ENCODE measurements around the gene HPS4. TPM values are rescaled to one million over a fixed set of nuclear protein-coding genes. Genes with fewer than 3 reads are reported as not detected.
A peak's percentile ranks its signal among the peaks of the same experiment; 100 is the strongest.

HPS4 gene
- polyA plus RNA-seq, 1 of the 3 experiments (the other 2 are of a cell fraction) = 22.5 TPM

DNA sequence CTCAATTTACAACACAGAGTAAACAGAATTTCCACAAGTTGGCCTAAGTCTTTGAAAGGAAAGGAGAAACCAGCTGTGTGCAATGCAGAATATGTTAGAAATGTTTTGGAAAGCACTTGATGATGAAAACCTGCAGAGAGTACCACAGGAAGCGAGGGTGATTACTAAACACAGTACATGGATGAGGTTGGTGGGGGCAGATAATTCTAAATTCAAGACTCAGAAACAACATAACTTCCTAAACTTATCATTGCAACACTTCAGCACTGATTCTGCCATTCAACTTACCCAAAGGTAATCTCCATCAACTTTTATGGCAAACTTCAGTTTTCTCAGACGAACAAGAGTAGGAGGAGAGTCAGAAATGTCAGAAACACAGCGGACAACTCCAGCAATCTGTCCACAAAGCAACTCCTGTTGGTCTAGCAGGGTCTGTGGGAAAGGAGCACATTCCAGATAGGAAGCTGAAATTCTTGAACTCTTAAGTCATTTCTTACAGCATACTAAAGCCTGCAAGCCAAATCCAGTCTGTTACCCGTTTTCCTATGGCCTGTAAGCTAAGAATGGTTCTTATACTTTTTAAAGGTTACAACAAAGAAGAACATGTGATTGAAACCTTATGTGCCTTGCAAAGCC is 6.8 kb downstream of the HPS4 start:
- no peak for TF ChIP-seq EP300 (IDR thresholded peaks at IDR 0.05; ENCODE audit: borderline replicate concordance in 1 of 2, low read depth in 1 of 2, low read length in 1 of 2)
- TF ChIP-seq TAF1 (IDR thresholded peaks at IDR 0.05; ENCODE audit: borderline replicate concordance, low read depth, low read length) = no peak
- no peak for TF ChIP-seq FOXJ3 (CRISPR knock-in tag; IDR thresholded peaks at IDR 0.05)
- no peak for TF ChIP-seq RFX5 (IDR thresholded peaks at IDR 0.05; ENCODE audit: low read length)
- no peak for TF ChIP-seq GATA2 (CRISPR knock-in tag; IDR thresholded peaks at IDR 0.05)
- TF ChIP-seq NRF1 (IDR thresholded peaks at IDR 0.05; ENCODE audit: low read depth, low read length) = no peak
- no peak for TF ChIP-seq SMC3 (IDR thresholded peaks at IDR 0.05; ENCODE audit: low read depth, low read length)
- no peak for TF ChIP-seq GABPA (IDR thresholded peaks at IDR 0.05; ENCODE audit: low read depth)
- TF ChIP-seq RCOR1 (IDR thresholded peaks at IDR 0.05; ENCODE audit: low read length) = no peak
- no peak for TF ChIP-seq EZH2phosphoT487 (IDR thresholded peaks at IDR 0.05; ENCODE audit: borderline replicate concordance, low read depth)
- TF ChIP-seq, protein P1, sequence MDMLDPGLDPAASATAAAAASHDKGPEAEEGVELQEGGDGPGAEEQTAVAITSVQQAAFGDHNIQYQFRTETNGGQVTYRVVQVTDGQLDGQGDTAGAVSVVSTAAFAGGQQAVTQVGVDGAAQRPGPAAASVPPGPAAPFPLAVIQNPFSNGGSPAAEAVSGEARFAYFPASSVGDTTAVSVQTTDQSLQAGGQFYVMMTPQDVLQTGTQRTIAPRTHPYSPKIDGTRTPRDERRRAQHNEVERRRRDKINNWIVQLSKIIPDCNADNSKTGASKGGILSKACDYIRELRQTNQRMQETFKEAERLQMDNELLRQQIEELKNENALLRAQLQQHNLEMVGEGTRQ (IDR thresholded peaks at IDR 0.05; ENCODE audit: borderline replicate concordance, low read depth, low read length) = no peak
- no peak for TF ChIP-seq TEAD4 (IDR thresholded peaks at IDR 0.05; ENCODE audit: borderline replicate concordance, insufficient read depth)
- TF ChIP-seq, protein P2, sequence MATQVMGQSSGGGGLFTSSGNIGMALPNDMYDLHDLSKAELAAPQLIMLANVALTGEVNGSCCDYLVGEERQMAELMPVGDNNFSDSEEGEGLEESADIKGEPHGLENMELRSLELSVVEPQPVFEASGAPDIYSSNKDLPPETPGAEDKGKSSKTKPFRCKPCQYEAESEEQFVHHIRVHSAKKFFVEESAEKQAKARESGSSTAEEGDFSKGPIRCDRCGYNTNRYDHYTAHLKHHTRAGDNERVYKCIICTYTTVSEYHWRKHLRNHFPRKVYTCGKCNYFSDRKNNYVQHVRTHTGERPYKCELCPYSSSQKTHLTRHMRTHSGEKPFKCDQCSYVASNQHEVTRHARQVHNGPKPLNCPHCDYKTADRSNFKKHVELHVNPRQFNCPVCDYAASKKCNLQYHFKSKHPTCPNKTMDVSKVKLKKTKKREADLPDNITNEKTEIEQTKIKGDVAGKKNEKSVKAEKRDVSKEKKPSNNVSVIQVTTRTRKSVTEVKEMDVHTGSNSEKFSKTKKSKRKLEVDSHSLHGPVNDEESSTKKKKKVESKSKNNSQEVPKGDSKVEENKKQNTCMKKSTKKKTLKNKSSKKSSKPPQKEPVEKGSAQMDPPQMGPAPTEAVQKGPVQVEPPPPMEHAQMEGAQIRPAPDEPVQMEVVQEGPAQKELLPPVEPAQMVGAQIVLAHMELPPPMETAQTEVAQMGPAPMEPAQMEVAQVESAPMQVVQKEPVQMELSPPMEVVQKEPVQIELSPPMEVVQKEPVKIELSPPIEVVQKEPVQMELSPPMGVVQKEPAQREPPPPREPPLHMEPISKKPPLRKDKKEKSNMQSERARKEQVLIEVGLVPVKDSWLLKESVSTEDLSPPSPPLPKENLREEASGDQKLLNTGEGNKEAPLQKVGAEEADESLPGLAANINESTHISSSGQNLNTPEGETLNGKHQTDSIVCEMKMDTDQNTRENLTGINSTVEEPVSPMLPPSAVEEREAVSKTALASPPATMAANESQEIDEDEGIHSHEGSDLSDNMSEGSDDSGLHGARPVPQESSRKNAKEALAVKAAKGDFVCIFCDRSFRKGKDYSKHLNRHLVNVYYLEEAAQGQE (IDR thresholded peaks at IDR 0.05; ENCODE audit: low read depth, low read length) = no peak
- CTCF ChIA-PET = no interaction called here
- no peaks in the 10 kb centered on the region for H3K27me3 ChIP-seq (ENCODE audit: insufficient read depth)
- H3K36me3 ChIP-seq (replicated peaks in 1 of 2; ENCODE audit: control insufficient read depth in 1 of 2, insufficient read depth in 2 of 2, low read length in 1 of 2) = peaks cover 21 to 41% of the 10 kb centered on the region in 2 experiments
- no peak overlapping the region for H3K4me3 ChIP-seq (ENCODE audit: low read depth in 2 of 2, low read length in 1 of 2)
- H3K79me2 ChIP-seq (ENCODE audit: insufficient read depth) = peaks cover 41% of the 10 kb centered on the region; the same call in 1 of the 2 replicates
- peaks cover under 1 to 10% of the 10 kb centered on the region in 2 experiments; a peak in 3 of 4 replicates for H3K4me1 ChIP-seq (ENCODE audit: control insufficient read depth in 1 of 2, insufficient read depth in 2 of 2, low read depth in 1 of 2, low read length in 1 of 2)
- WGBS (ENCODE audit: low lambda C conversion rate) = 81% methylated on average over 4 of the region's 4 CpGs
- H4K20me1 ChIP-seq (ENCODE audit: insufficient read depth) = no peaks in the 10 kb centered on the region
- no peak overlapping the region for H3K4me2 ChIP-seq
- H3K9ac ChIP-seq = no peak overlapping the region
- peaks cover 2% of the 10 kb centered on the region for H3F3A ChIP-seq (replicated peaks; ENCODE audit: insufficient read depth)
- H3K27ac ChIP-seq (ENCODE audit: low read depth in 2 of 2, low read length in 1 of 2) = peak overlapping the region in 1 of 2 experiments; percentile 25; a peak in 1 of 4 replicates
- POLR2A ChIA-PET = no interaction called here
- H3K9me2 ChIP-seq = no peaks in the 10 kb centered on the region
- no peak for DNase-seq
- H3K9me3 ChIP-seq = no peaks in the 10 kb centered on the region
- H2AFZ ChIP-seq (ENCODE audit: low read depth) = no peak overlapping the region

Data from SK-N-SH (cell line).